Measurements from ENCODE around the gene PSPC1. TPM values are rescaled to one million over a fixed set of nuclear protein-coding genes. Genes with fewer than 3 reads are reported as not detected.

PSPC1 gene
- total RNA-seq, 1 experiment from 2014 or later: 124 TPM

- TF ChIP-seq CTCF (IDR thresholded peaks at IDR 0.05; ENCODE audit: insufficient read depth in 1 of 2, low read depth in 1 of 2, low read length in 1 of 2, severe bottlenecking in 1 of 2, unreplicated experiment in 1 of 2): no peak
- H3K4me1 ChIP-seq: no peaks in the 10 kb centered on the region
- Mint-ChIP-seq H3K36me3 (ENCODE audit: insufficient read depth, unreplicated experiment) (peaks cover 96% of the 10 kb centered on the region), H3K27ac (ENCODE audit: unreplicated experiment) (no peak overlapping the region), H3K27me3 (ENCODE audit: insufficient read depth, unreplicated experiment) (no peaks in the 10 kb centered on the region), H3K4me1 (ENCODE audit: low read depth, unreplicated experiment) (peaks cover 17% of the 10 kb centered on the region), H3K9me3 (ENCODE audit: unreplicated experiment) (peaks cover 9% of the 10 kb centered on the region), H3K4me3 (ENCODE audit: unreplicated experiment) (no peak overlapping the region)
- no peaks in the 10 kb centered on the region for H3K27me3 ChIP-seq (replicated peaks; ENCODE audit: control insufficient read depth, insufficient read depth, low read length)
- no peak for DNase-seq
- CTCF ChIA-PET: no interaction called here
- intact Hi-C loops (cut with micrococcal nuclease; ENCODE audit: unreplicated experiment): no loop called here
- POLR2A ChIA-PET: no interaction called here
- no peaks in the 10 kb centered on the region for H3K9me3 ChIP-seq
- BruUV-seq (replicated peaks): no TSS peak
- H3K4me3 ChIP-seq (ENCODE audit: low read depth, low read length): no peak overlapping the region
- peaks cover 1% of the 10 kb centered on the region; the same call in 1 of the 2 replicates for H3K36me3 ChIP-seq (ENCODE audit: control insufficient read depth, insufficient read depth, low read length)
These were observed 23.1 kb downstream of the PSPC1 start for GRCh38 chr13:19759669-19760068.

DNA sequence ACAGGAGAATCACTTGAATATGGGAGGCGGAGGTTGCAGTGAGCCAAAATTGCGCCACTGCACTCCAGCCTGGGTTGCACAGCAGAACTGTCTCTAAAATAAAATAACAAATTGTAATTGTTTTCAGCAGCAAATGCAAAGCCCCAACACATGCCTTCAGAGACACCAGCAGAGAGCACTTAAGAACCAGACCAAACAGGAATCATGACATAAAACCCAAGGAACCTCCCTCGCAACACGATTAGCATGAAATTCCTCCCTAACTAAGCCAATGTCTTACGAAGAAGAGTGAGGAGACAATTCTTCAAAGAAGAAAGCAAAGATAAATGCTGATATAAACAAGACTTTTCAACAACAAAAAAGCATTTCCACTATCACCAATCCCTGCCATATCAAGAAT, 40.1 kb downstream of the PSPC1 start:
- no peaks in the 10 kb centered on the region; the same call in 1 of the 2 replicates for H3K36me3 ChIP-seq (ENCODE audit: control insufficient read depth, insufficient read depth, low read length)
- ChIA-PET CTCF (no interaction called here), POLR2A (no interaction called here)
- no peaks in the 10 kb centered on the region for H3K27me3 ChIP-seq (replicated peaks; ENCODE audit: control insufficient read depth, insufficient read depth, low read length)
- BruUV-seq (replicated peaks): no TSS peak
- no peak for DNase-seq
- Mint-ChIP-seq H3K36me3 (ENCODE audit: insufficient read depth, unreplicated experiment) (peaks cover 89% of the 10 kb centered on the region), H3K4me1 (ENCODE audit: low read depth, unreplicated experiment) (no peaks in the 10 kb centered on the region), H3K27ac (ENCODE audit: unreplicated experiment) (no peak overlapping the region), H3K27me3 (ENCODE audit: insufficient read depth, unreplicated experiment) (no peaks in the 10 kb centered on the region), H3K4me3 (ENCODE audit: unreplicated experiment) (no peak overlapping the region), H3K9me3 (ENCODE audit: unreplicated experiment) (no peaks in the 10 kb centered on the region)
- intact Hi-C loops (cut with micrococcal nuclease; ENCODE audit: unreplicated experiment): no loop called here
- no peaks in the 10 kb centered on the region for H3K4me1 ChIP-seq
- no peak for TF ChIP-seq CTCF (IDR thresholded peaks at IDR 0.05; ENCODE audit: insufficient read depth in 1 of 2, low read depth in 1 of 2, low read length in 1 of 2, severe bottlenecking in 1 of 2, unreplicated experiment in 1 of 2)
- H3K4me3 ChIP-seq (ENCODE audit: low read depth, low read length): no peak overlapping the region
- H3K9me3 ChIP-seq: no peaks in the 10 kb centered on the region

- no peaks in the 10 kb centered on the region for H3K4me1 ChIP-seq
- H3K4me3 ChIP-seq (ENCODE audit: low read depth, low read length): no peak overlapping the region
- DNase-seq: no peak
- H3K27me3 Mint-ChIP-seq (ENCODE audit: insufficient read depth, unreplicated experiment): no peaks in the 10 kb centered on the region
- H3K4me3 Mint-ChIP-seq (ENCODE audit: unreplicated experiment): no peak overlapping the region
- no TSS peak for BruUV-seq (replicated peaks)
- ChIA-PET POLR2A (no interaction called here), CTCF (interaction anchor here (0.7 kb wide), 1 partner anchor 128 kb away, joined by 3 read pairs; no protein-coding TSS in a partner anchor)
- H3K36me3 ChIP-seq (ENCODE audit: control insufficient read depth, insufficient read depth, low read length): peaks cover 2% of the 10 kb centered on the region; the same call in 1 of the 2 replicates
- peaks cover 2% of the 10 kb centered on the region for H3K4me1 Mint-ChIP-seq (ENCODE audit: low read depth, unreplicated experiment)
- H3K9me3 Mint-ChIP-seq (ENCODE audit: unreplicated experiment): no peaks in the 10 kb centered on the region
- H3K36me3 Mint-ChIP-seq (ENCODE audit: insufficient read depth, unreplicated experiment): peaks cover 98% of the 10 kb centered on the region
- no peaks in the 10 kb centered on the region for H3K27me3 ChIP-seq (replicated peaks; ENCODE audit: control insufficient read depth, insufficient read depth, low read length)
- H3K27ac Mint-ChIP-seq (ENCODE audit: unreplicated experiment): no peak overlapping the region
- H3K9me3 ChIP-seq: no peaks in the 10 kb centered on the region
- no peak for TF ChIP-seq CTCF (IDR thresholded peaks at IDR 0.05; ENCODE audit: insufficient read depth in 1 of 2, low read depth in 1 of 2, low read length in 1 of 2, severe bottlenecking in 1 of 2, unreplicated experiment in 1 of 2)
- intact Hi-C loops (cut with micrococcal nuclease; ENCODE audit: unreplicated experiment): no loop called here
These were observed 44.7 kb downstream of the PSPC1 start for GRCh38 chr13:19737844-19738557.
